Lower lobe of right lung (tissue), 2 donors: ENCODE data around the gene BCL2L11. TPM values are rescaled to one million over a fixed set of nuclear protein-coding genes. Genes with fewer than 3 reads are reported as not detected.

Experiments
- ATAC-seq, 2 donors: fragments of 200-7000 bp; cut with Tn5 transposase; one replicate each; pipeline ENCODE4 v1.9.1; 2020 to 2022; ENCODE audit warnings: mild to moderate bottlenecking in 2 of 2, moderate library complexity in 2 of 2
- DNase-seq: peaks from one replicate; pipeline ENCODE4 v3.0.0-alpha.2; 2020
- H3K27ac ChIP-seq: fragments of 200-600 bp; one replicate; pipeline ENCODE4 v1.8.0; 2022
- H3K27me3 ChIP-seq: fragments of 200-600 bp; one replicate; pipeline ENCODE4 v1.8.0; 2022; ENCODE audit warnings: low read depth
- H3K36me3 ChIP-seq: fragments of 200-600 bp; one replicate; pipeline ENCODE4 v1.8.0; 2022; ENCODE audit warnings: mild to moderate bottlenecking
- H3K4me1 ChIP-seq: fragments of 200-600 bp; one replicate; pipeline ENCODE4 v1.8.0; 2022
- H3K4me3 ChIP-seq: fragments of 200-600 bp; one replicate; pipeline ENCODE4 v1.8.0; 2022; ENCODE audit warnings: mild to moderate bottlenecking
- H3K9me3 ChIP-seq: fragments of 200-600 bp; one replicate; pipeline ENCODE4 v1.8.0; 2022
- intact Hi-C: fragments of 100-400 bp; cut with DNase I; formaldehyde crosslinking; loops from one replicate; pipeline ENCODE4 v1.11.0; 2022
- total RNA-seq: library from RNA; stranded (reverse); fragmentation: NEBNext Ultra II Directional; extraction: Animal tissue kit (Norgen Biotek cat#: 25700); gene quantifications from one replicate; pipeline ENCODE4 v1.2.1, GENCODE V29; 2021
- TF ChIP-seq, protein P1 (sequence below): fragments of 200-600 bp; IDR thresholded peaks from one replicate; pipeline ENCODE4 v1.8.0; 2022; ENCODE audit warnings: antibody characterized with exemption, mild to moderate bottlenecking
- donor health status: DM: no; HTN: yes; CAD: no; lungs with severe emphysema.

The BCL2L11 gene
- total RNA-seq, 1 donor from 2014 or later, result 23.7 TPM

DNA sequence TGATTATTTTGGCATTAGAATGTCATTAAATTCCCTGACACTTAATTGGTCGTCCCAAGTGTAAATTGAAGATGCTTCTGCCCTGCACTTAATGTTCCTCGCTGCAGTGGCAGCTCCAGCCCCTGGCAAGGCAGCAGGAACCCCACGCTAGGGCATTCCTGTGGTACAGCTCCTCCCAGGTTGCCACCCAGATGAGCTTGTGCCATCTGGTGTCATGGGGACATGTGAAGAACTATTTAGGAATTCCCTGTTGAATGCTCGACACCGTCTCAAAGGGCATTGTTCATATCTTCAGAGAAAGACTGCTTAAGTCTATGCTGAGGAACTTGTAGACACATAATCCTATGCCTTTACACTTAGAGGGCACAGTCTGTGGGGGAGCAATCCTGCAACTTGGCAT, 38.9 kb downstream of the BCL2L11 start:
- H3K4me3 ChIP-seq, result no peak overlapping the region
- H3K27me3 ChIP-seq, result no peaks in the 10 kb centered on the region
- peaks cover 26% of the 10 kb centered on the region for H3K4me1 ChIP-seq
- TF ChIP-seq, protein P1, sequence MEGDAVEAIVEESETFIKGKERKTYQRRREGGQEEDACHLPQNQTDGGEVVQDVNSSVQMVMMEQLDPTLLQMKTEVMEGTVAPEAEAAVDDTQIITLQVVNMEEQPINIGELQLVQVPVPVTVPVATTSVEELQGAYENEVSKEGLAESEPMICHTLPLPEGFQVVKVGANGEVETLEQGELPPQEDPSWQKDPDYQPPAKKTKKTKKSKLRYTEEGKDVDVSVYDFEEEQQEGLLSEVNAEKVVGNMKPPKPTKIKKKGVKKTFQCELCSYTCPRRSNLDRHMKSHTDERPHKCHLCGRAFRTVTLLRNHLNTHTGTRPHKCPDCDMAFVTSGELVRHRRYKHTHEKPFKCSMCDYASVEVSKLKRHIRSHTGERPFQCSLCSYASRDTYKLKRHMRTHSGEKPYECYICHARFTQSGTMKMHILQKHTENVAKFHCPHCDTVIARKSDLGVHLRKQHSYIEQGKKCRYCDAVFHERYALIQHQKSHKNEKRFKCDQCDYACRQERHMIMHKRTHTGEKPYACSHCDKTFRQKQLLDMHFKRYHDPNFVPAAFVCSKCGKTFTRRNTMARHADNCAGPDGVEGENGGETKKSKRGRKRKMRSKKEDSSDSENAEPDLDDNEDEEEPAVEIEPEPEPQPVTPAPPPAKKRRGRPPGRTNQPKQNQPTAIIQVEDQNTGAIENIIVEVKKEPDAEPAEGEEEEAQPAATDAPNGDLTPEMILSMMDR, result no peak
- peaks cover 27% of the 10 kb centered on the region for H3K36me3 ChIP-seq
- ATAC-seq, result no peak
- no peak for DNase-seq
- intact Hi-C loops, result no loop called here
- no peaks in the 10 kb centered on the region for H3K9me3 ChIP-seq
- H3K27ac ChIP-seq, result no peak overlapping the region

DNA sequence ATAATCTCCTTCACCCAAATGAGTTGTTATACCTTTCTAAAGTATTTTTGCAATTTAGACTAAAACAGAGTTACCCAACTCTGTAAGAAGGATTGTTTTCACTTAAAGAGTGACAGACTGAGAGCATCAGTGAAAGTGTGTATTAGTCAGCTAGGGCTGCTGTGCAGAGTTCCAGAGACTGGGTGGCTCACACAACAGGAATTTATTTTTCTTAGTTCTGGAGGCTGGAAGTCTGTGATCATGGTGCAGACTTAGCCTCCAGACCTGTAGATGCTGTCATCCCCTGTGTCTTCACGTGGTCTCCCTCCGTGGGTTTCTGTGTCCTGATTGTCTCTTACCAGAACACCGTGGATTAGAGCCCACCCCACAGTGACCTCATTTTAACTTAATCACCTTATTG, 40.0 kb downstream of the BCL2L11 start:
- H3K9me3 ChIP-seq, result no peaks in the 10 kb centered on the region
- intact Hi-C loops, result no loop called here
- H3K4me3 ChIP-seq, result no peak overlapping the region
- TF ChIP-seq, protein P1, result no peak
- H3K27ac ChIP-seq, result no peak overlapping the region
- DNase-seq (no peak), ATAC-seq (no peak)
- H3K27me3 ChIP-seq, result no peaks in the 10 kb centered on the region
- peaks cover 38% of the 10 kb centered on the region for H3K36me3 ChIP-seq
- H3K4me1 ChIP-seq, result peaks cover 26% of the 10 kb centered on the region

DNA sequence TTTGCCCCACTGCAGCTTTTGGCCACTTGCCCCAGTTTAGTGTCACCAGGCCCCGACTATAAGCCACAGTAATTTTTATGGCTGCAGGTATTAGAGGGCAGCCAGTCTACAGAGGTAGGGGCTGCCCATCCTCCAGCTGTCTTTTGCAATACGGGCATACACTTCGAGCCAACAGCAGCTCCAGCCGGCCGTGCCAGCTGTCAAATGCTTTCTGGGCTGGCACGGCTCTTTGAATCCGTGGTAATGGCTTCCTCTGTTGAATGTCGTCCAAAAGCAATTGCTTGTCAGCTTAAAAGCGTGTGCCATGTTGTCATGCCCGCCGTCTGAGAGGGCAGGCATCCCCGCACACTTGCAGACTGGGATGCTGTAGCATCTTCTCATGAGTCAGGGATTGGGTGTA, 41.3 kb downstream of the BCL2L11 start:
- intact Hi-C loops, result no loop called here
- no peak for ATAC-seq

DNA sequence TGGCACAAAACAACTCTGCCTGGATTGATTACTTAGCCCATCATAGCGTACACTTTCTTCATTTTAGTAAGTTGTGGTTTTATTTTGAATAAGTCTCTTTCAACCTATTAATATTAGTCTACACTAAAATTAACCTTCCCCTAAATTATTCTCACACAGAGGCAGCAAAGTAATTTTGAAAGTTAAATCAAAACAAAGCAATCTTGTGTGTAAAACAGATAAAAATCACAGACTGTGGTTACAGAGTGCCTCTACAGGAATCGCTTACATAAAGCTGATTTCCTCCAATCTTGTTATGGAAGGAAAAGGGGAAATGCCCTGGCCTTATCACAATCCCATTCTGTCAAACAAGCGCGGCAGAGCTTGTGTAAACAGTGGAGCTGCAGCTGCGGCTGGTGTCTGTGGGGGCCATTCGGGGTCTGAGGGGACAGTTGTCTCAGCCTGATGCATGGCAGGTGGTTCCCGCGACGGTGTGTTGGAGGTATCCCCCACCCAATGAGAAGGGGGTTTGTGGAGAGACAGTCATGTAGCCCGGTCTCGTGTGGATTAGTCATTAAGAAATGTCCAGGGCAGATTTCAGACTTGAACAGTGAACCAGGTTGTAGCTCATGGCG, 42.1 kb downstream of the BCL2L11 start:
- intact Hi-C loops, result no loop called here
- TF ChIP-seq, protein P1, result no peak
- H3K27ac ChIP-seq, result no peak overlapping the region
- H3K36me3 ChIP-seq, result peaks cover 41% of the 10 kb centered on the region
- no peaks in the 10 kb centered on the region for H3K27me3 ChIP-seq
- ATAC-seq (peak; percentile 5 to 48), DNase-seq (no peak)
- H3K4me1 ChIP-seq, result peaks cover 26% of the 10 kb centered on the region
- no peak overlapping the region for H3K4me3 ChIP-seq
- no peaks in the 10 kb centered on the region for H3K9me3 ChIP-seq

More for the DNA sequence above, 41.3 kb downstream of the BCL2L11 start:
- TF ChIP-seq, protein P1, result no peak
- Histone ChIP-seq H3K27ac (no peak overlapping the region), H3K4me3 (no peak overlapping the region), H3K27me3 (no peaks in the 10 kb centered on the region), H3K9me3 (no peaks in the 10 kb centered on the region), H3K36me3 (peaks cover 47% of the 10 kb centered on the region), H3K4me1 (peaks cover 26% of the 10 kb centered on the region)
- DNase-seq, result no peak

DNA sequence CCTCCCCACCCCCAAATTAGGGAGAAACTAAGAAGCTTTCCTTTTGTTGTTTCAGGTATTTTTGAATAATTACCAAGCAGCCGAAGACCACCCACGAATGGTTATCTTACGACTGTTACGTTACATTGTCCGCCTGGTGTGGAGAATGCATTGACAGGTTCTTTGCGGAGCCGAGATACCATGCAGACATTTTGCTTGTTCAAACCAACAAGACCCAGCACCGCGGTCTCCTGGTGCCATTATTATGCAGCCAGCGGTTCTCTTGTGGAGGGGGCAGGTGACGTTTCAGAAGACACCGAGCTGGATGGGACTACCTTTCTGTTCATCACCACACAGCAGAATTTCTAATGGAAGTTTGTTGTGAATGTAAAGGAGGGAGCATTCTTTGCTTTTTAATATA, 43.4 kb downstream of the BCL2L11 start:
- Histone ChIP-seq H3K27ac (no peak overlapping the region), H3K4me1 (peaks cover 26% of the 10 kb centered on the region), H3K4me3 (no peak overlapping the region), H3K9me3 (no peaks in the 10 kb centered on the region), H3K36me3 (peaks cover 32% of the 10 kb centered on the region), H3K27me3 (no peaks in the 10 kb centered on the region)
- TF ChIP-seq, protein P1, result no peak
- DNase-seq (no peak), ATAC-seq (no peak)
- intact Hi-C loops, result no loop called here
